ENCODE data around the gene AP1M2.
"Not testable (repeated sequence)": the region's sequence is repeated elsewhere in the genome, so short reads cannot be mapped to it uniquely, and the experiment has no call there.

The AP1M2 gene

DNA sequence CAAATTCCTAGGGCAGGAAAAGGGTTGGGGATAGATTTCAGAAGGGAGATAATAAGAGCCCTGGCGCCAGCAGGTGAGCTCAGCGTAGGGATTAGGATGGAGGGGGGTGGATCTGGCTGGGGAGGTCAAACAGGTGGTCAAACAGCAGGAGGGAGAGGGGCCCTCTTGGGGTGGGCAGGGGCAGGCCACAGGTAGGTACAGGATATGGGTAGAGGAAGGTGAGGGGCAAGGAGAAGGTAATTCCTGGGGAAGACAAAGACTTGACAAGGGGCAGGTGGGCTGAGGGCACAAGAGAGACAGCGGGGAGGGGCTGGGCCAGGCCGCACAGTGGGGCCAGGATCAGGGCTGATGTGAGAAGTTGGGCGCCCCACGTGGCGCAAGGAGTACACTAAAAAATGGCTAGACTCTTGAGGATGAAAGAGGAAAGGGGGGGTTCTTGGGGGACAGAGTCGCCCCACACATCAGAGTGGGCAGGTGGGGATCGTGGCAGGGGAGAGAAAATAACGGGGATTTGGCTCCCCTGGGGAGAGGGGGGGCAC lies 22.0 kb downstream of the AP1M2 start:
- DNase-seq (ENCODE audit: low read depth in 2 of 2) = peak; percentile 40 to 52

DNA sequence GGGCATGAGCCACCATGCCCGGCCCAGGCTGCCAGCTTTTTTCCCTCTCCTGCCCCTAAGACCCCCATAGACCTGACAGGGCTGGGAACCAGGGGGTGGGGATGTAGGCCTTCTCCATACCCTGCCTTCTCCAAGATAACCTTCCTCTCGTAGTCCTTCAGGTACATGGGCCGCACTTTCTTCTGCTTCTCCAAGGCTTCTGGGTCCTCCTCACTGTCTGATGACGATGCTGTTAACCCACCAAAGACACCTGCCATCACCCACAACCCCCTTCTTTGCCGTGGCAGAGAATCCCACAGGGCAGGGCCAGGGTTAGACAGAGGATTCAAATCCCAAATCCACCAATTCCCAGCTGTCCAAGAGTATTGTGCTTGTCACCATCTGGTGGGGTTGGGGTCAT lies 24.5 kb downstream of the AP1M2 start:
- no peak for DNase-seq (ENCODE audit: low read depth in 2 of 2)

DNA sequence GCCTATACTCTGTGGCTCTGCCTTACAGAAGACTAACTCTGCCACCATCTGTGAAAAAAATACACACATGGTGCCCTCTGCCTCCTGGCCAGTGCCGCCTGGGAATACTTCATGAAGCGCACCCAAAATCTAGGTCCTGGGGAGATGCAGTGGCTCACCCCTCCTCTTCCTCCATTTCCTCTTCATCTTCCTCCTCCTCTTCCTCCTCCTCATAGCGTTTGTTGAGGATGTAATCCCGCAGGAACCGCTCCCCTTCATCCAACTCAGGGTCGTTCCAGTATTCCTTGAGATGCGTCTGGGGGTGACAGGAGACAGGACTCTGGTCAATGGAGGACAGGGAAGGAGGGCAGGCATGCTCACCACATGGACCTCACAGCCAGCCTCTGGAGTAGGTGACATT lies 27.0 kb downstream of the AP1M2 start:
- no peak for DNase-seq (ENCODE audit: low read depth in 2 of 2)

DNA sequence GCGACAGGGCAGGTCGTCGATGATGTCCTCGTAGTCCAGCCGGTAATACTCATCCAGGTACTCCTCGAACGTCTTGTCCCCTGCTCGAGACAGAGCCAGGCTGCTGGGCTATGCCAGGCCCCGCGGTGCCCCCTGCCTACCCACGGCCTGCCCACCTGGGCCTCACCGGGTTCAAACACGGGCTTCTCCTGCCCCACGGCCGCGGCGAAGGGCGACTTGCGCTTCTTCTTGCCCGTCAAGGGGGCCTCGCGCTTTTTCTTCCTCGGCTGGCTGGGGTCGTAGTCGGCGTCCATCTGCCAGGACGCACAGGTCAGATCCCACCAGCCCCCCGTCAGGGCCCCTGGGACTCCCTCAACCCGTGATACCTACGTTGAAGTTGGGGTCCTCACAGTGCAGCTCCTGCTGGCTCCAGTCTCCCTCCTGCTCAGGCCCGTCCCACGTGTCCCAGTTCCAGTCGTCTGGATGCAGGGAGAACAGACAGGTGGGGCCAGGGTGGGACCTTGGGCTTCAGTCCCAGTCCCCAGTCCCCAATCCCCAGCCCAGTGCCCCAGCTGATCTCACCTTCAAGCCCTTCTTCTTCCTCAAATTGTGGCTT lies 29.4 kb downstream of the AP1M2 start:
- no peak for DNase-seq (ENCODE audit: low read depth in 2 of 2)

DNA sequence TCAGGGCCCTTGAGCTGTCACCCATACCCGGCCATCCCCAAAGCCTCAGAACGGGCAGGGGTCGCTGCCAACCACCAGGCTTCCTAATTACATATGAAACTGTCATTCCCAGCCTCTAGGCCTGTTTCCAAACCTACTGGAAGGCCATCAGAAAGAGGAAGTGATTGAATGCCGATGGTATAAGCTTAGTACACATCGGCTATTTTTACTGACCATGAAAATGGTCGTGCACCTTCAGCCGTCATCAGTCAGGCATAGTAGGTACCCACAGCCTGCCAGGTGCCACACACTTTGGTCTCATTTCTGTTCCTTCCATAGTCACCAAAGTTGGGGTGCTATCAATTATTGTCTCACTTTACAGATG lies 31.5 kb downstream of the AP1M2 start:
- DNase-seq (ENCODE audit: low read depth in 2 of 2) = no peak

DNA sequence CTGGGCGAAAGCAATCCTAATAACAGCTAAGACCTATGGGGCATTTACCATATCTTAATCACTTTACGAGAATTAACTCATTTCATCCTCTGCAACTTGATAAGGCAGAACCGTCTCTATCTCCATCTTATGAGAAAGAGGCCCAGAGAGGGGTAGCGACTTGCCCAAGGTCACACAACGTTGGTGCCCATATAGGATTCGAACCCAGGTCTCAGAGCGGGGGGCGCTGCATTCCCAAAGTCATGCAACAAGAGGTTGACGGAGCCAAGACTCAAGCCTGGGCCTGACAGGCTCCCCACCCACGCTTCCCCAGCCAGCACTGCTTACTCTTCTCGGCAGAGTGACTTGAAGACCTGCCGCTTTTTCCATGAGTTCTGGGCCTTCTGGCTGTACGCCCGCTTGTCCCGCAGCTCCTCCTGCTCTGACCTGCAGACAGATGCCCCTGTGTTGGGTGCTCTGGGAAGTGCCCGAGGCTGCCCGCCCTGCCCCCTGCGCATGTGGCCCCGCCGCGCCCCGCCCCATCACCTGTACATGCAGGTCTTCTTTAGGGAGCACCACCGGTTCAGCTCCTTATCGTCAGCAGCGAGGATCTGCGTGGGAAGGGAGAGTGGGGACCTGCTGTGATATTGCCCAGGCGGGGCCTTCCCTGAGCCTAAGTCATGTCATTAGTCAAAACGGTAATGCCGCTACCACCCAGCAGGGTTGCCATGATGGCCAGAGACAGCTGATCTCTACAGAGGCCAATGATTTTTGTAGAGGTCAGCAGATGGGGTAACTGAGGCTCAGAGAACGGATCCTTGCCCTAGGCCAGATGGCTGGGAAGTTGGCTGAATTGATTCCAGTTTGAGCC lies 32.1 kb downstream of the AP1M2 start:
- DNase-seq (ENCODE audit: low read depth in 2 of 2) = no peak

DNA sequence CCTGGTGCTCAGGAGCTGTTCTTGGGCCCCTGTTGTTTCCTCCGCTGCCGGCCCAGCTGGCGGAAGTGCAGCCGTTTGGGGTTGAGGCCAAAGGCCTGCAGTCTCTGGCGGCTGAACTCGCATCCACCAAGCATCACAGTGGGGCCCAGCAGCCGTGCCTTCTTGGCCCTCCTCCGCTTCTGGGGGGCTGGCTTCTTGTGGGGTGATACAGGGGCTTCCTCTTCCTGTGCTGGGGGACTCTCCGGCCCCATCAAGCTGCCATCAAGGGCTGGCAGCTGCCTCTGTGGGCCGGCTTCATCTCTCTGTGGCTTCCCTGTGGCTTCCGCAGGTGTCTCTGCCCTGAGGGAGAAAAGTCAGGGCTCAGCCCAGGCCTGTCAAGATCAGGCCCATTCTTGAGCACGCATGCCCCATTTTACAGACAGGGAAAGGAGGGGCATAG lies 33.1 kb downstream of the AP1M2 start:
- peak; percentile 29 to 53 for DNase-seq (ENCODE audit: low read depth in 2 of 2)

DNA sequence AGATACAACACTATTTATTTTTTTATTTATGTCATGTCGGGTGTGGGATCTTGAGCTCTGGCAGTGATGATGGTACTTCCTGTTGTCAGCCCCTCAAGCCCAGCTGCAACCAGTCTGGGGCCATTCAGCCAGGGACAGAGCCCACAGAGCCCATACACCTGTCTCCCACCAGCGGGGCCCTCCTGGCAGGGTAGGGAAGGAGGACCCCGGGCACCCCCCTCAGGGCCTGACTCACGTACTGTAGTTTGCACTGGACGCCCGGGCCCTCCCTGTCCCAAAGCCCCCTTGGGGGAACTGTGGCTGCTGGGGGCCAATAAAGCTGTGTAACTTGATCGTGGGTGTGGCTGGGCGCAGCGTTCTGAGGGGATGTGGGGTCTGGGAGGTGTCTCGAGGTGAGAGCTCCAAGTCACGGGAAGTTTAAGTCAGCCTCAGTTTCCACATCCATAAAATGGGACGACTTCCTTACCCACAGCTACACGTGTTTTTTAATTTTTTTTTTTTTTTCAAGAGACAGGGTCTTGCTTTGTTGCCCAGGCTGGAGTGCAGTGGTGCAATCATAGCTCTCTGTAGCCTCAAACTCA lies 33.9 kb downstream of the AP1M2 start:
- DNase-seq (ENCODE audit: low read depth in 2 of 2) = no peak

DNA sequence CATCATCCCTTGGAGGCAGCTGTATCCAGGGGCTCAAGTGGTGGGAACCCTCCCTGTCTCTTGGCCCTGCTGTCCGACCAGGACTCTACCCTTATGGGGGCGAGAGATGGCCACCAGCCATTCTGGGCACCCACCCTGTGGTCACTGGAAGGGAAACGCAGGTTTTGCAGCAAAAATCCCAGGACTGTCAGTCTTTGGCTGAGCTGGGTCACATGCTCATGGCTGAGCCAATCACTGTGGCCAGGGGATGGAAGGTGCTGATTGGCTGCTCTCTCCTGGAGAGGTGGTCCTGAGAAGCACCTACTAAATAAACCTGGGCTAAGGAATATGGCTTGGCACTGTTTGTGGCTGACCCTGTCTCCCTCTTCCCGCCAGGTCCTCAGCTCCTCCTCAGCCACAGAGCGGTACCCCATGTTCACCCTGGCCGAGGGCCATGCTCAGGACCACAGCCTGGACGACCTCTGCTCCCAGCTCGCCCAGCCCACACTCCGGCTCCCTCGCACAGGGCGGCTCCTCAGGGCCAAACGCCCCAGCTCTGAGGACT lies 34.5 kb downstream of the AP1M2 start:
- no peak for DNase-seq (ENCODE audit: low read depth in 2 of 2)

DNA sequence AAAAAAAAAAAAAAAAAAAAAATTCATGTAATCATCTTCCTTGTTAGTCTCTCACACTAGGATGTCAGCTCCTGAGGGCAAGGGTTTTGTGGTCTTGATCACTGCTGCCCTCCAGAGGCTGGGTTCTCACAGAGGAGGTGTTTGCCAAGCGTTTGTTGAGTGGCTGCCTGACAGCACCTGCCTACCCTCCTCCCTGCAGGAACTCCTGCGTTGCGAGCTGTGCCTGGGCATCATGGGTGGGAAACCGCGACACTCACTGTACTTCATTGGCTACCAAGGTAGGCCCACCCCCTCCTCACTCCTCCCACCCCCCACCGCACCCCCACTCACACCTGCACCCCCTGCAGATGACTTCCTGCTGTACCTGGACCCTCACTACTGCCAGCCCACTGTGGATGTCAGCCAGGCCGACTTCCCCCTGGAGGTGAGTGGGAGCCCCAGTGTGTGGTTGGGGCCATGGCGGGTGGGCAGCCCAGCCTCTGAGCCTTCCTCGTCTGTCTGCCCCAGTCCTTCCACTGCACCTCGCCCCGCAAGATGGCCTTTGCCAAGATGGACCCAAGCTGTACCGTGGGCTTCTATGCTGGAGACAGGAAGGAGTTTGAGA lies 35.3 kb downstream of the AP1M2 start:
- no peak for DNase-seq (ENCODE audit: low read depth in 2 of 2)

DNA sequence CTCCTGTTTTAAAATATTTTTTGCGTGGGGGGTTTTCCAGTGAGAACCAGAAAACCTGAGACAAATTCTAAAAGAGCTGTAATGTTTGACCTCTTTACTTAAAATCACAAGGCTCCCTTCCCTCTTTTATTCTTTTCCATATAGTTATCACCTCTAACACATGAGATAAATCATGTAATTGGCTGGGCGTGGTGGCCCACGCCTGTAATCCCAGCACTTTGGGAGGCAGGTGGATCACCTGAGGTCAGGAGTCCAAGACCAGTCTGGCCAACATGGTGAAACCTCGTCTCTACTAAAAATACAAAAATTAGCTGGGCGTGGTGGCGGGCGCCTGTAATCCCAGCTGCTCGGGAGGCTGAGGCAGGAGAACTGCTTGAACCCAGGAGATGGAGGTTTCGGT lies 36.1 kb downstream of the AP1M2 start:
- DNase-seq (ENCODE audit: low read depth in 2 of 2) = not testable (repeated sequence)

DNA sequence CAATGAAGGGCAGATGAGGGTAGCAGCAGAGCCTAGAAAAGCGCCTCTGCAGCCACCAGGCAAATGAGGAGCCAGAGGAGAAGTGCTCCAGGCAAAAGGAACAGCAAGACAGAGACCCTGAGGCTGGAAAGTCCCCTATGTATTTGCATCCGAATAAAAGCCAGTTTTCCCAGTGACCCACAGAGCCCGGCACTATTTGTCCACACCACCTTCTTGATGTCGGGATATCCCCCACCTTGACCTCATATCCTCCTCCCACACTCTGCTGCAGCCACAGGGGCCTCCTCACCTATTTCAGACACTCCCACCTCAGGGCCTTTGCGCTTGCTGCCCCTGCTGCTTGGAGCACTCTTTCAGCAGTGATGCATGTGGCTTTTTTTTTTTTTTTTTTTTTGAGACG lies 36.8 kb downstream of the AP1M2 start:
- DNase-seq (ENCODE audit: low read depth in 2 of 2) = no peak

DNA sequence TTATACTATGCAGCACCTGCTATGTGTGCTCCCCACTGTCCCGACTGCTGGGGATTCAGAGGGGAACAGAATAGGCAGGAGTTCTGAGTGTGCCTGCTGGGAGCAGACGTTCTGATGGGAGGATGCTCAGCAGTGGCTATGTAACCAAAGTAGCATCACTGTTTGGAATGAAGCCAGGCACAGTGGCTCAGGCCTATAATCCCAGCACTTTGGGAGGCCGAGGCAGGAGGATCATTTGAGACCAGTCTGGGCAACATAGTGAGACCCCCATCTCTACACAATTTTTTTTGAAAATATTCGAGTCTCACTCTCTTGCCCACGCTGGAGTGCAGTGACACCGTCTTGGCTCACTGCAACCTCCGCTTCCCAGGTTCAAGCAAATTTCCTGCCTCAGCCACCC lies 37.4 kb downstream of the AP1M2 start:
- no peak for DNase-seq (ENCODE audit: low read depth in 2 of 2)

DNA sequence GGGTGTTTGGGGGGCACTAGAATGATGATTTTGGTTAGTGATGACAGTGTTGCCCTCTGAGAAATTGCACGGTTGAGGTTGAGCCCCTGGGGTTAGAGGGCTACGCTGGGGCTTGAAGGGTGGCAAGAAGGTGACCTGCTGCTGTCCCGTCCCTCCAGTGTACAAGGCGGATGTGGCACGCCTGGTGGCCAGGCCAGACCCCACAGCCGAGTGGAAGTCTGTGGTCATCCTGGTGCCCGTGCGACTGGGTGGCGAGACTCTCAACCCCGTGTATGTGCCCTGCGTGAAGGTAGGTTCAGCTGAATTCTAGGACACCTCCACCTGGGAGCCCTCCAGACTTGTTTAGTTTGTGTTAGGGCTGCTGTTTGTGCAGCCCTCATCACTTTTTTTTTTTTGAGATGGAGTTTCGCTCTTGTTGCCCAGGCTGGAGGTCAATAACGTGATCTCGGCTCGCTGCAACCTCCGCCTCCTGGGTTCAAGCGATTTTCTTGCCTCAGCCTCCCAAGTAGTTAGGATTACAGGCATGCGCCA lies 38.3 kb downstream of the AP1M2 start:
- no peak for DNase-seq (ENCODE audit: low read depth in 2 of 2)

DNA sequence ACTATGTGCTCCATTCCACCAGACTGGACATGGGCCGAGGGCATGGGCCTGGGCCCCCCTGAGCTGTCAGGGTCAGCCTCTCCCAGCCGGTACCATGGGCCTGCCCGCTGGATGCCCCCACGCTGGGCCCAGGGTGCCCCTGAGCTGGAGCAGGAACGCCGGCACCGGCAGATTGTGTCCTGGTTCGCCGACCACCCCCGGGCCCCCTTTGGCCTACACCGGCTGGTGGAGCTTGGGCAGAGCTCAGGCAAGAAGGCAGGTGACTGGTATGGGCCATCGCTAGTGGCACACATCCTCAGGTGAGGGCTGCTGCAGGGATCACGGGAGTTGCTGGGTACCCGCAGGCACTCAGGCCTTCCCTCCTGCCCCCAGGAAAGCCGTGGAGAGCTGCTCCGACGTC lies 40.3 kb downstream of the AP1M2 start:
- no peak for DNase-seq (ENCODE audit: low read depth in 2 of 2)

DNA sequence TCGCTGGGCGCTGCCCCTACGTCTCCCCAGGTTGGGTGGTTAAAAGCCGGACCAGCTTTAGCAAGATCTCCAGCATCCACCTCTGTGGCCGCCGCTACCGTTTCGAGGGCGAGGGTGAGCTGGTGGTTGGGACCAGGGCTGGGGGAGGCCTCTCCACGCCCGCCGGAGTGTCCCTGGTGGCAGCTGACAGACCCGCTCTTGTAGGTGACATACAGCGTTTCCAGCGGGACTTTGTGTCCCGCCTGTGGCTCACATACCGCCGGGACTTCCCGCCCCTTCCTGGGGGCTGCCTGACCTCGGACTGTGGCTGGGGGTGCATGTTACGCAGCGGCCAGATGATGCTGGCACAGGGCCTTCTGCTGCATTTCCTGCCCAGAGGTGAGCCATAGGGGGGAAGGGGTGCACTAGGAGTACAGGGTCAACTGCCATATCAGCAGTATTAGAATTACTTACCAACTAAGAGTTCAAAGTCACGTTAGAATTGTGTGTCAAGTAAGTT lies 42.3 kb downstream of the AP1M2 start:
- no peak for DNase-seq (ENCODE audit: low read depth in 2 of 2)

DNA sequence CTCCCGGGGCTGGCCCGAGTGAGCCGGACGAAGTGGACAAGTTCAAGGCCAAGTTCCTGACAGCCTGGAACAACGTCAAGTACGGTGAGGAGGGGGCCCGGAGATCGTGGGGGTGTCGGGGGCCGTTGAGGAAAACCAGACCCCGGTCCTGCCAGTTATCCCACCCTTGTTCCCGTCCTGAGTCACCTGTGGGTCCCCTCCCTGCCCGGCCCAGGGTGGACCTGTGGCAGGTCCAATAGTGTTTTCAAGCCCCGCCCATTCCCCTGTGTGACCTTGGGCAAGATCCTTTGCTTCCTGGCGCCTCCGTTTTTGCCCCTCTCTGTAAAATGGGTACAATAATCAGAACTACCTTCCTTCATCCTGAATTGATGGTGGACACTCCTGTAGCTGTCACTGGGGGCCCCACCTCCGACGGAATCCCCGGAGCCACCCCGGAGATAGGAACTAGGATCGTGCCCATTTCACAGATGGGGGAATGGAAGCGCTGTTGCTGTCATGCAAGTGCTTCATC lies 42.8 kb downstream of the AP1M2 start:
- DNase-seq (ENCODE audit: low read depth in 2 of 2) = no peak

DNA sequence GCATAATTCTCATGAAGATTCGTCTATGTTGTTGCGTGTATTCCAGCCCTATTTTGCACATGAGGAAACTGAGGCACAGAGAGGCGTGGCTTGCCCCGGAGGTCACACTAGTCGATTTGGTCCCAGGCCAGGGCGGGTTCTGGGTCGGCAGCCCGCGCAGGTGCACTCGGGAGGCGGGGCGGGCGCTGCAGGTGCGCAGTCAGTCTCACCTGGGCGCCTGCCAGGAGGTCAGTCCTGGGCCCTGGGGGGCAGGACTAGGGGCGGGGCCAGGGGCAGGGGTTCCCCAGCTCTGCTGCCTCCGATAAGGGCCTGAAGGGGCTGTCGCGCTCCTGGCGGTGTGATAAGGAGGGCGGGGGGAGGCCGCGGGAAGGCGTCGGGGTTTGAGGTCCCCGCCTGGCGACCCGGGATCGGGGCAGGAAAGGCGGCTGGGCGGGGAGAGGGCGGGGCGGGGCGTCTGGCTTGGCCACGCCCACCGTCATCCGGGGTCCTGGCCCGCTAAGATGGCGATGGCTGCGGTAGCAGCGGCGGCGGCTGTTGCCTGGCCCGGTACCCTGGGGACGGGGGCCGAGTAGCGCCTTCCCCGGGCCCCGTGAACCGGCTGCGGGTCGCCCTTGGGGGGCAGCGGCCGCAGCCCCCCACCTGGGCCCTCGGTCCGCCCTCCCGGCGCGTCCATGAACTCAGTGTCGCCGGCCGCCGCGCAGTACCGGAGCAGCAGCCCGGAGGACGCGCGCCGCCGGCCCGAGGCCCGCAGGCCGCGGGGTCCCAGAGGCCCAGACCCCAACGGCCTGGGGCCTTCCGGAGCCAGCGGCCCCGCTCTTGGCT lies 43.5 kb downstream of the AP1M2 start, which contains the start of gene ATG4D:
TSS of gene ATG4D (plus strand) at position 485 of the 822 bp plus-strand sequence. CDS start at position 672, 187 bp downstream.
- DNase-seq (ENCODE audit: low read depth in 2 of 2) = peak; percentile 34 to 67

DNA sequence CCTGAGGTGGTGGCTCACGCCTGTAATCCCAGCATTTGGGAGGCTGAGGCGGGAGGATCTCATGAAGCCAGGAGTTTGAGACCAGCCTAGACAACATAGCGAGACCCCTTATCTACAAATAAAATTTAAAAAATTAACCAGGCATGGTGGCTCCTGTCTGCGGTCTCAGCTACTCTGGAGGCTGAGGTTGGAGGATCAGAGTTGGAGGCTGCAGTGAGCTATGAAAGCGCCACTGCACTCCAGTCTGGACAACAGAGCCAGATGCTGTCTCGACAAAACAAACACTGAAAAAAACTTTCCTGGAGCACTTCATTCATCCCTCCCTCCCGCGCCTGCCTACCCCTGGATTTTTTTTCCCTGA lies 44.1 kb downstream of the AP1M2 start:
- no peak for DNase-seq (ENCODE audit: low read depth in 2 of 2)

DNA sequence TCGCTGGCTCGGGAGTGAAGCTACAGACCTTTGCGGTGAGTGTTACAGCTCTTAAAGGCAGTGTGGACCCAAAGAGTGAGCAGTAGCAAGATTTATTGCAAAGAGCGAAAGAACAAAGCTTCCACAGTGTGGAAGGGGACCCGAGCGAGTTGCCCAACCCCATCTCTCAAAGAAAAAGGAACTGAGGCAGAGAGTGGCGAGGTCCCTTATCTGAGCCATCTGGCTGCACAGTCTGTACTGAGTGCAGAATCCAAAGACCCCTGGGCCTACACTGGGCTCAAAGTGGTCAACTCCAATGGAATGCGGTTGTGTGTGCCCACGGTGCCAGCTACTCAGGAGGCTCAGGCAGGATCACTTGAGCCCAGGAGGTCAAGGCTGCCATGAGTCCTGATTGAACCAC lies 48.1 kb downstream of the AP1M2 start:
- DNase-seq (ENCODE audit: low read depth in 2 of 2) = not testable (repeated sequence)

Data from stimulated activated CD8-positive, alpha-beta memory T cell treated with anti-CD3 and anti-CD28 coated beads, Interleukin-7, amount 100 ng/mL, for 4 hours (primary cell).